Stimulated activated CD4-positive, alpha-beta T cell treated with anti-CD3 and anti-CD28 coated beads, Interleukin-1b, Interleukin-23, amount 100 ng/mL, for 24 hours (primary cell): ENCODE data around the gene ZMYM3.
"Not testable (repeated sequence)": the region's sequence is repeated elsewhere in the genome, so short reads cannot be mapped to it uniquely, and the experiment has no call there.

Experiments
- DNase-seq, 4 experiments: peaks; one replicate each; pipeline ENCODE4 v3.0.0-alpha.2; 2020; ENCODE audit warnings: low read depth in 4 of 4, low spot score in 1 of 4

ZMYM3 gene

GRCh38 chrX:71254092-71254963 is at the start of gene ZMYM3:
Gene ZMYM3 (minus strand): TSS chrX:71254140. CDS start chrX:71253255, 885 bp downstream.
- DNase-seq: peak; percentile 28 to 72 (median 50)

- no peak for DNase-seq
Observed at GRCh38 chrX:71302461-71303213, 48.7 kb upstream of the ZMYM3 start.

- no peak for DNase-seq
Observed at GRCh38 chrX:71301195-71301924, 47.4 kb upstream of the ZMYM3 start, which contains the start of gene ITGB1BP2. Gene ITGB1BP2 (plus strand): TSS chrX:71301750. CDS start chrX:71301807, 57 bp downstream.

- not testable (repeated sequence) for DNase-seq
Observed at GRCh38 chrX:71300495-71300894, 46.6 kb upstream of the ZMYM3 start.

GRCh38 chrX:71300064-71300463 is 46.1 kb upstream of the ZMYM3 start:
- DNase-seq: not testable (repeated sequence)

GRCh38 chrX:71298119-71298518 is 44.2 kb upstream of the ZMYM3 start:
- no peak for DNase-seq

GRCh38 chrX:71296806-71297205 is 42.9 kb upstream of the ZMYM3 start:
- DNase-seq: no peak

- DNase-seq: no peak
Observed at GRCh38 chrX:71292669-71293365, 38.9 kb upstream of the ZMYM3 start.

- DNase-seq: no peak
Observed at GRCh38 chrX:71291381-71291780, 37.4 kb upstream of the ZMYM3 start.

- no peak for DNase-seq
Observed at GRCh38 chrX:71285929-71286328, 32.0 kb upstream of the ZMYM3 start.

- DNase-seq: peak; percentile 47 to 77 (median 60)
Observed at GRCh38 chrX:71283403-71284143, 29.6 kb upstream of the ZMYM3 start, which contains the start of gene NONO. Gene NONO (plus strand): TSS chrX:71283635. CDS start chrX:71290638, 7,003 bp downstream.

- DNase-seq: peak in 3 of 4 experiments; percentile 10 to 45 (median 24)
Observed at GRCh38 chrX:71282514-71283402, 28.8 kb upstream of the ZMYM3 start.

- DNase-seq: not testable (repeated sequence)
Observed at GRCh38 chrX:71281300-71281699, 27.4 kb upstream of the ZMYM3 start.

- not testable (repeated sequence) for DNase-seq
Observed at GRCh38 chrX:71272313-71272712, 18.4 kb upstream of the ZMYM3 start.

- no peak for DNase-seq
Observed at GRCh38 chrX:71269801-71270395, 16.0 kb upstream of the ZMYM3 start.

- not testable (repeated sequence) for DNase-seq
Observed at GRCh38 chrX:71268624-71269023, 14.7 kb upstream of the ZMYM3 start.

GRCh38 chrX:71256856-71257255 is 2.9 kb upstream of the ZMYM3 start:
- DNase-seq: no peak

- no peak for DNase-seq
Observed at GRCh38 chrX:71256051-71256450, 2.1 kb upstream of the ZMYM3 start.
